RWPE1 (cell line): ENCODE measurements around the gene ITPKA.

Experiments used
- CTCF ChIA-PET: fragments of 350-600 bp; sonication (Branson Sonifier 250); formaldehyde crosslinking; extraction: SDS; loops from one replicate; lab custom pipeline; 2021; lab: Yijun Ruan, JAX
- POLR2A ChIA-PET: fragments of 400-600 bp; formaldehyde crosslinking; extraction: SDS; loops from one replicate; lab custom pipeline; 2020; ENCODE audit warnings: antibody characterized with exemption; ENCODE audit not compliant: low non-redundant PET; lab: Yijun Ruan, JAX
- DNase-seq: peaks from one replicate; pipeline ENCODE4 v3.0.0; 2012; ENCODE audit warnings: low spot score
- H3K27ac ChIP-seq: fragments of 450-650 bp; 2 replicates; pipeline ENCODE4 v1.5.1; 2017
- CTCF ChIP-seq: fragments of 450-650 bp; conservative IDR thresholded peaks from 2 replicates; pipeline ENCODE4 v1.5.1; 2017; ENCODE audit warnings: low read depth, mild to moderate bottlenecking

ITPKA gene

GRCh38 chr15:41504751-41505492 lies 11.2 kb downstream of the ITPKA start:
- CTCF ChIA-PET: interaction anchor here (0.6 to 3.1 kb wide), 2 partner anchors 39 to 61 kb away, joined by 3 to 17 read pairs; no protein-coding TSS in a partner anchor
- no peak for DNase-seq
- POLR2A ChIA-PET: no interaction called here
- H3K27ac ChIP-seq: no peak overlapping the region
- TF ChIP-seq CTCF: no peak

- CTCF ChIA-PET: interaction anchor here (0.6 to 3.1 kb wide), 2 partner anchors 40 to 62 kb away, joined by 3 to 17 read pairs; no protein-coding TSS in a partner anchor
- POLR2A ChIA-PET: no interaction called here
Observed at GRCh38 chr15:41505776-41506175, 12.1 kb downstream of the ITPKA start.

GRCh38 chr15:41506796-41507341 lies 13.2 kb downstream of the ITPKA start:
- DNase-seq: no peak
- TF ChIP-seq CTCF: no peak
- H3K27ac ChIP-seq: no peak overlapping the region
- POLR2A ChIA-PET: no interaction called here
- CTCF ChIA-PET: interaction anchor here (0.6 to 3.1 kb wide), 8 partner anchors 13 to 879 kb away, joined by 3 to 17 read pairs (median 4); no protein-coding TSS in a partner anchor

More at GRCh38 chr15:41505776-41506175, 12.1 kb downstream of the ITPKA start:
- DNase-seq: no peak
- TF ChIP-seq CTCF: no peak
- H3K27ac ChIP-seq: no peak overlapping the region

GRCh38 chr15:41507820-41508290 lies 14.2 kb downstream of the ITPKA start:
- DNase-seq: peak; percentile 54
- no peak overlapping the region for H3K27ac ChIP-seq
- POLR2A ChIA-PET: no interaction called here
- no peak for TF ChIP-seq CTCF
- CTCF ChIA-PET: interaction anchor here (1.2 to 3.1 kb wide), 2 partner anchors 14 to 42 kb away, joined by 4 to 17 read pairs; no protein-coding TSS in a partner anchor

- CTCF ChIA-PET: no interaction called here
- POLR2A ChIA-PET: no interaction called here
- no peak for TF ChIP-seq CTCF
Observed at GRCh38 chr15:41510728-41511127, 17.1 kb downstream of the ITPKA start.

GRCh38 chr15:41511331-41511898 lies 17.7 kb downstream of the ITPKA start:
- CTCF ChIA-PET: interaction anchor here (0.6 kb wide), 1 partner anchor 9 kb away, joined by 3 read pairs; no protein-coding TSS in a partner anchor

More at GRCh38 chr15:41510728-41511127, 17.1 kb downstream of the ITPKA start:
- DNase-seq: no peak
- no peak overlapping the region for H3K27ac ChIP-seq

More at GRCh38 chr15:41511331-41511898, 17.7 kb downstream of the ITPKA start:
- TF ChIP-seq CTCF: no peak
- POLR2A ChIA-PET: no interaction called here
- no peak for DNase-seq
- no peak overlapping the region for H3K27ac ChIP-seq
